HEK293 (cell line): ENCODE results near the gene CD37.

Source experiments
- CTCF ChIA-PET: fragments of 350-600 bp; formaldehyde crosslinking; extraction: SDS; loops from one replicate; lab custom pipeline; 2021; ENCODE audit warnings: antibody characterized with exemption; lab: Yijun Ruan, JAX
- POLR2A ChIA-PET: fragments of 300-600 bp; formaldehyde crosslinking; extraction: SDS; loops from one replicate; lab custom pipeline; 2020; ENCODE audit warnings: antibody characterized with exemption, inconsistent platforms; lab: Yijun Ruan, JAX
- H3K27ac ChIP-seq: fragments of 200-500 bp; sonication (Bioruptor generic); 2 replicates; pipeline ENCODE4 v1.5.1; 2014; ENCODE audit warnings: low read depth, low read length, control low read depth, inconsistent platforms; ENCODE audit errors: extremely low read depth
- H3K36me3 ChIP-seq, 2 experiments: fragments of 200-500 bp in 1 of 2; sonication (Bioruptor generic) in 1 of 2; 1 replicate in 1 of 2; 2 replicates in 1 of 2; pipeline ENCODE4 v1.5.1; 2014 to 2017; ENCODE audit warnings: inconsistent platforms in 2 of 2, low read length in 2 of 2; ENCODE audit not compliant: control insufficient read depth in 2 of 2, insufficient read depth in 1 of 2
- H3K4me1 ChIP-seq: fragments of 200-500 bp; sonication (Bioruptor generic); 2 replicates; pipeline ENCODE4 v1.5.1; 2014; ENCODE audit warnings: mild to moderate bottlenecking, low read length, inconsistent platforms; ENCODE audit not compliant: control insufficient read depth, insufficient read depth
- H3K4me3 ChIP-seq: 2 replicates; pipeline ENCODE4 v1.5.1; 2011; ENCODE audit warnings: low read depth, mild to moderate bottlenecking, control low read depth, low read length, moderate library complexity
- H3K9me3 ChIP-seq: fragments of 200-500 bp; sonication (Bioruptor generic); 2 replicates; pipeline ENCODE4 v1.5.1; 2014; ENCODE audit warnings: low read depth, low read length, inconsistent platforms; ENCODE audit not compliant: control insufficient read depth, insufficient read depth
- GFI1B ChIP-seq: fragments of 450-650 bp; formaldehyde crosslinking; IDR thresholded peaks from 2 replicates; pipeline ENCODE4 v1.5.1; 2016; ENCODE audit warnings: missing biosample characterization, missing genetic modification characterization
- GLIS2 ChIP-seq: fragments of 450-650 bp; formaldehyde crosslinking; IDR thresholded peaks from 2 replicates; pipeline ENCODE4 v1.5.1; 2016; ENCODE audit warnings: missing biosample characterization, missing genetic modification characterization
- PRDM1 ChIP-seq: fragments of 450-650 bp; formaldehyde crosslinking; IDR thresholded peaks from 2 replicates; pipeline ENCODE4; 2016; ENCODE audit warnings: missing biosample characterization, missing genetic modification characterization
- SETDB1 ChIP-seq: IDR thresholded peaks from one replicate; pipeline ENCODE4 v1.6.1; 2017; ENCODE audit warnings: mild to moderate bottlenecking, low read length, moderate library complexity, mixed read lengths; ENCODE audit not compliant: insufficient read length
- YY2 ChIP-seq: fragments of 450-650 bp; formaldehyde crosslinking; IDR thresholded peaks from 2 replicates; pipeline ENCODE4 v1.5.1; 2016; ENCODE audit warnings: missing biosample characterization, missing genetic modification characterization
- ZNF112 ChIP-seq: fragments of 450-650 bp; formaldehyde crosslinking; IDR thresholded peaks from 2 replicates; pipeline ENCODE4 v1.5.0; 2017; ENCODE audit warnings: missing biosample characterization, missing genetic modification characterization
- ZNF133 ChIP-seq: fragments of 450-650 bp; formaldehyde crosslinking; IDR thresholded peaks from 2 replicates; pipeline ENCODE4 v1.5.1; 2016; ENCODE audit warnings: missing biosample characterization, missing genetic modification characterization
- ZNF138 ChIP-seq: fragments of 450-650 bp; formaldehyde crosslinking; IDR thresholded peaks from 2 replicates; pipeline ENCODE4 v1.5.1; 2016; ENCODE audit warnings: missing biosample characterization, missing genetic modification characterization, borderline replicate concordance
- ZNF292 ChIP-seq: fragments of 450-650 bp; formaldehyde crosslinking; IDR thresholded peaks from 2 replicates; pipeline ENCODE4 v1.5.1; 2016; ENCODE audit warnings: low read depth, missing biosample characterization, missing genetic modification characterization, borderline replicate concordance
- ZNF302 ChIP-seq: fragments of 450-650 bp; formaldehyde crosslinking; IDR thresholded peaks from 2 replicates; pipeline ENCODE4 v1.5.1; 2016; ENCODE audit warnings: missing biosample characterization, missing genetic modification characterization, low read depth
- ZNF423 ChIP-seq: fragments of 450-650 bp; formaldehyde crosslinking; IDR thresholded peaks from 2 replicates; pipeline ENCODE4 v1.5.1; 2016; ENCODE audit warnings: missing biosample characterization, missing genetic modification characterization
- ZNF561 ChIP-seq: fragments of 450-650 bp; IDR thresholded peaks from 2 replicates; pipeline ENCODE4 v1.5.1; 2018; ENCODE audit warnings: missing biosample characterization, missing genetic modification characterization, borderline replicate concordance
- ZNF600 ChIP-seq: fragments of 450-650 bp; formaldehyde crosslinking; IDR thresholded peaks from 2 replicates; pipeline ENCODE4 v1.5.1; 2016; ENCODE audit warnings: missing biosample characterization, missing genetic modification characterization
- TF ChIP-seq, protein P1 (sequence below): fragments of 450-650 bp; formaldehyde crosslinking; conservative IDR thresholded peaks from 2 replicates; pipeline ENCODE4 v1.5.1; 2016; ENCODE audit warnings: low read depth, missing biosample characterization, missing genetic modification characterization
- TF ChIP-seq, protein P2 (sequence below): fragments of 450-650 bp; IDR thresholded peaks from 2 replicates; pipeline ENCODE4 v1.5.1; 2018; ENCODE audit warnings: missing biosample characterization, mild to moderate bottlenecking, missing genetic modification characterization
- TF ChIP-seq, protein P3 (sequence below): fragments of 450-650 bp; formaldehyde crosslinking; IDR thresholded peaks from 2 replicates; pipeline ENCODE4 v1.5.1; 2016; ENCODE audit warnings: missing biosample characterization, missing genetic modification characterization
- TF ChIP-seq, protein P4 (sequence below): fragments of 450-650 bp; formaldehyde crosslinking; conservative IDR thresholded peaks from 2 replicates; pipeline ENCODE4 v1.5.1; 2016; ENCODE audit warnings: low read depth, missing biosample characterization, missing genetic modification characterization

The CD37 gene

DNA sequence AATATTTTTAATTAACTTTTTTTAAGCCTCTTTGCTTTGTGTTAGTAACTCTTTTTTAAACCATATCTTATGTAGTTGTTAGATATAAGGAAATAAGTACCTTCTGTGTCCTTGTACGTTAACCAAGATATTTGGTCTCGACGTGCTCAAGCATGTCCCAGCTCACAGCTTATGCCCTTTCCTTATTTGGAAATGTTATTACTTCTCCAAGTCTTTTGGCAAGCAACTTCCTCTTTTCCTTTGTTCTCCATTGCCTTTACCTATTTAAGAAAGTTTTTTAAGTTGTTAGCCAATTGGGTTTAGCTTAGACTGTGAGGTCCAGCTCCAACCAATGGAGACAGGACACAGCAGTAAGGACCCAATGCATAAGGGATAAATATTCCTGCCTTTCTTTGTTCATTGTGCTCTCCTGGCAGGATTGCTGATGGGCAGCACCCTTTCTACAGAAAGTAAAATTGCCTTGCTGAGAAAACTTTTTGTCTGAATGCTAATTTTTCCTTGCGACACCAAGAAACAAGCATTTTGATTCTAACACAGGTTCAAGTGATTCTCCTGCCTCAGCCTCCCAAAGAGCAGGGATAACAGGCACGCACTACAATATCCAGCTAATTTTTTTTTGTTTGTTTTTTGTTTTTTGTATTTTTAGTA lies 33.6 kb downstream of the CD37 start:
- Histone ChIP-seq H3K4me3 (no peak overlapping the region), H3K4me1 (no peaks in the 10 kb centered on the region), H3K9me3 (no peaks in the 10 kb centered on the region), H3K27ac (no peak overlapping the region), H3K36me3 (no peaks in the 10 kb centered on the region)
- ChIA-PET POLR2A (no interaction called here), CTCF (interaction anchor here (0.6 to 0.7 kb wide), 2 partner anchors 67 to 110 kb away, joined by 3 read pairs; no protein-coding TSS in a partner anchor)
- TF ChIP-seq PRDM1 (tag by site-specific recombination): peak; percentile 26; the same call in 1 of the 2 replicates
- peak; percentile 98 for TF ChIP-seq SETDB1
- peak; percentile 90 for TF ChIP-seq ZNF561 (tag by site-specific recombination)
- TF ChIP-seq ZNF302 (tag by site-specific recombination): no peak

DNA sequence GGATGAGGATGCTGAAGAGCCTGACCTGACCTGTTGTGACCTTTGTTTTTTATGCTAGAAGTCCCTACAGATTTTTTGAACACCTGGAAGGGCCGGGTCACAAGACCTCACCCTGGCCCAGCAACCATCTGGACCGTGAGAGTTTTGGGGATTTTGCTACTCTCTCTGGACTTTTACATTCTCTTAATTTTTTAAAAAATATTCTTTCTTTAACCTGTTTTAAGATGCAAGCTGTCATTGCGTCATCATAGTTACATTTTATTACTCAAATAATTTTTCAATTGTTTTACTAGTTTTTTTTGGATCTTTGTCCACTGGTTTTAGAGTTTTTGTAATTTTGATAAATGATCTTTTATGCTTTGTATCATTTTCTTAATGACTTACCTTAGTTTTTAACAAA lies 36.0 kb downstream of the CD37 start:
- no peaks in the 10 kb centered on the region for H3K4me1 ChIP-seq
- no peak overlapping the region for H3K27ac ChIP-seq
- CTCF ChIA-PET: interaction anchor here (1.5 kb wide), 1 partner anchor 21 kb away, joined by 4 read pairs; no protein-coding TSS in a partner anchor
- POLR2A ChIA-PET: no interaction called here
- no peak overlapping the region for H3K4me3 ChIP-seq
- TF ChIP-seq ZNF600 (tag by site-specific recombination) (no peak), ZNF423 (tag by site-specific recombination) (no peak), ZNF112 (tag by site-specific recombination) (no peak), GLIS2 (tag by site-specific recombination) (no peak), GFI1B (tag by site-specific recombination) (no peak), ZNF133 (tag by site-specific recombination) (no peak), ZNF138 (tag by site-specific recombination) (no peak), YY2 (tag by site-specific recombination) (no peak), ZNF292 (tag by site-specific recombination) (no peak)
- TF ChIP-seq, protein P1, sequence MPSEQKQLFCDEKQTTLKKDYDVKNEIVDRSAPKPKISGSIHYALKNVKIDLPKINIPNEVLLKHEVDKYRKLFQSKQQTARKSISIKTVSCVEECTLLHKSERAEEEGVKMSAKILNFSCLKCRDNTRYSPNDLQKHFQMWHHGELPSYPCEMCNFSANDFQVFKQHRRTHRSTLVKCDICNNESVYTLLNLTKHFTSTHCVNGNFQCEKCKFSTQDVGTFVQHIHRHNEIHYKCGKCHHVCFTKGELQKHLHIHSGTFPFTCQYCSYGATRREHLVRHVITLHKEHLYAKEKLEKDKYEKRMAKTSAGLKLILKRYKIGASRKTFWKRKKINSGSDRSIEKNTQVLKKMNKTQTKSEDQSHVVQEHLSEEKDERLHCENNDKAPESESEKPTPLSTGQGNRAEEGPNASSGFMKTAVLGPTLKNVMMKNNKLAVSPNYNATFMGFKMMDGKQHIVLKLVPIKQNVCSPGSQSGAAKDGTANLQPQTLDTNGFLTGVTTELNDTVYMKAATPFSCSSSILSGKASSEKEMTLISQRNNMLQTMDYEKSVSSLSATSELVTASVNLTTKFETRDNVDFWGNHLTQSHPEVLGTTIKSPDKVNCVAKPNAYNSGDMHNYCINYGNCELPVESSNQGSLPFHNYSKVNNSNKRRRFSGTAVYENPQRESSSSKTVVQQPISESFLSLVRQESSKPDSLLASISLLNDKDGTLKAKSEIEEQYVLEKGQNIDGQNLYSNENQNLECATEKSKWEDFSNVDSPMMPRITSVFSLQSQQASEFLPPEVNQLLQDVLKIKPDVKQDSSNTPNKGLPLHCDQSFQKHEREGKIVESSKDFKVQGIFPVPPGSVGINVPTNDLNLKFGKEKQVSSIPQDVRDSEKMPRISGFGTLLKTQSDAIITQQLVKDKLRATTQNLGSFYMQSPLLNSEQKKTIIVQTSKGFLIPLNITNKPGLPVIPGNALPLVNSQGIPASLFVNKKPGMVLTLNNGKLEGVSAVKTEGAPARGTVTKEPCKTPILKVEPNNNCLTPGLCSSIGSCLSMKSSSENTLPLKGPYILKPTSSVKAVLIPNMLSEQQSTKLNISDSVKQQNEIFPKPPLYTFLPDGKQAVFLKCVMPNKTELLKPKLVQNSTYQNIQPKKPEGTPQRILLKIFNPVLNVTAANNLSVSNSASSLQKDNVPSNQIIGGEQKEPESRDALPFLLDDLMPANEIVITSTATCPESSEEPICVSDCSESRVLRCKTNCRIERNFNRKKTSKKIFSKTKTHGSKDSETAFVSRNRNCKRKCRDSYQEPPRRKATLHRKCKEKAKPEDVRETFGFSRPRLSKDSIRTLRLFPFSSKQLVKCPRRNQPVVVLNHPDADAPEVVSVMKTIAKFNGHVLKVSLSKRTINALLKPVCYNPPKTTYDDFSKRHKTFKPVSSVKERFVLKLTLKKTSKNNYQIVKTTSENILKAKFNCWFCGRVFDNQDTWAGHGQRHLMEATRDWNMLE (tag by site-specific recombination): no peak
- TF ChIP-seq, protein P2, sequence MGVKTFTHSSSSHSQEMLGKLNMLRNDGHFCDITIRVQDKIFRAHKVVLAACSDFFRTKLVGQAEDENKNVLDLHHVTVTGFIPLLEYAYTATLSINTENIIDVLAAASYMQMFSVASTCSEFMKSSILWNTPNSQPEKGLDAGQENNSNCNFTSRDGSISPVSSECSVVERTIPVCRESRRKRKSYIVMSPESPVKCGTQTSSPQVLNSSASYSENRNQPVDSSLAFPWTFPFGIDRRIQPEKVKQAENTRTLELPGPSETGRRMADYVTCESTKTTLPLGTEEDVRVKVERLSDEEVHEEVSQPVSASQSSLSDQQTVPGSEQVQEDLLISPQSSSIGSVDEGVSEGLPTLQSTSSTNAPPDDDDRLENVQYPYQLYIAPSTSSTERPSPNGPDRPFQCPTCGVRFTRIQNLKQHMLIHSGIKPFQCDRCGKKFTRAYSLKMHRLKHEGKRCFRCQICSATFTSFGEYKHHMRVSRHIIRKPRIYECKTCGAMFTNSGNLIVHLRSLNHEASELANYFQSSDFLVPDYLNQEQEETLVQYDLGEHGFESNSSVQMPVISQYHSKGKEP (tag by site-specific recombination): no peak
- TF ChIP-seq, protein P3, sequence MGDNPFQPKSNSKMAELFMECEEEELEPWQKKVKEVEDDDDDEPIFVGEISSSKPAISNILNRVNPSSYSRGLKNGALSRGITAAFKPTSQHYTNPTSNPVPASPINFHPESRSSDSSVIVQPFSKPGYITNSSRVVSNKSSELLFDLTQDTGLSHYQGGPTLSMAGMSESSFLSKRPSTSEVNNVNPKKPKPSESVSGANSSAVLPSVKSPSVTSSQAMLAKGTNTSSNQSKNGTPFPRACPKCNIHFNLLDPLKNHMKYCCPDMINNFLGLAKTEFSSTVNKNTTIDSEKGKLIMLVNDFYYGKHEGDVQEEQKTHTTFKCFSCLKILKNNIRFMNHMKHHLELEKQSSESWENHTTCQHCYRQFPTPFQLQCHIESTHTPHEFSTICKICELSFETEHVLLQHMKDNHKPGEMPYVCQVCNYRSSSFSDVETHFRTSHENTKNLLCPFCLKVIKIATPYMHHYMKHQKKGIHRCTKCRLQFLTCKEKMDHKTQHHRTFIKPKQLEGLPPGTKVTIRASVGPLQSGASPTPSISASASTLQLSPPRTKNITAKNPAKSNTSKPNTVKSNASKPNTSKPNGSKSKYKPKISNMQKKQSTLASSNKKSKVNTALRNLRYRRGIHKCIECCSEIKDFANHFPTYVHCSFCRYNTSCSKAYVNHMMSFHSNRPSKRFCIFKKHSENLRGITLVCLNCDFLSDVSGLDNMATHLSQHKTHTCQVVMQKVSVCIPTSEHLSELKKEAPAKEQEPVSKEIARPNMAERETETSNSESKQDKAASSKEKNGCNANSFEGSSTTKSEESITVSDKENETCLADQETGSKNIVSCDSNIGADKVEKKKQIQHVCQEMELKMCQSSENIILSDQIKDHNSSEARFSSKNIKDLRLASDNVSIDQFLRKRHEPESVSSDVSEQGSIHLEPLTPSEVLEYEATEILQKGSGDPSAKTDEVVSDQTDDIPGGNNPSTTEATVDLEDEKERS (tag by site-specific recombination): no peak
- TF ChIP-seq, protein P4, sequence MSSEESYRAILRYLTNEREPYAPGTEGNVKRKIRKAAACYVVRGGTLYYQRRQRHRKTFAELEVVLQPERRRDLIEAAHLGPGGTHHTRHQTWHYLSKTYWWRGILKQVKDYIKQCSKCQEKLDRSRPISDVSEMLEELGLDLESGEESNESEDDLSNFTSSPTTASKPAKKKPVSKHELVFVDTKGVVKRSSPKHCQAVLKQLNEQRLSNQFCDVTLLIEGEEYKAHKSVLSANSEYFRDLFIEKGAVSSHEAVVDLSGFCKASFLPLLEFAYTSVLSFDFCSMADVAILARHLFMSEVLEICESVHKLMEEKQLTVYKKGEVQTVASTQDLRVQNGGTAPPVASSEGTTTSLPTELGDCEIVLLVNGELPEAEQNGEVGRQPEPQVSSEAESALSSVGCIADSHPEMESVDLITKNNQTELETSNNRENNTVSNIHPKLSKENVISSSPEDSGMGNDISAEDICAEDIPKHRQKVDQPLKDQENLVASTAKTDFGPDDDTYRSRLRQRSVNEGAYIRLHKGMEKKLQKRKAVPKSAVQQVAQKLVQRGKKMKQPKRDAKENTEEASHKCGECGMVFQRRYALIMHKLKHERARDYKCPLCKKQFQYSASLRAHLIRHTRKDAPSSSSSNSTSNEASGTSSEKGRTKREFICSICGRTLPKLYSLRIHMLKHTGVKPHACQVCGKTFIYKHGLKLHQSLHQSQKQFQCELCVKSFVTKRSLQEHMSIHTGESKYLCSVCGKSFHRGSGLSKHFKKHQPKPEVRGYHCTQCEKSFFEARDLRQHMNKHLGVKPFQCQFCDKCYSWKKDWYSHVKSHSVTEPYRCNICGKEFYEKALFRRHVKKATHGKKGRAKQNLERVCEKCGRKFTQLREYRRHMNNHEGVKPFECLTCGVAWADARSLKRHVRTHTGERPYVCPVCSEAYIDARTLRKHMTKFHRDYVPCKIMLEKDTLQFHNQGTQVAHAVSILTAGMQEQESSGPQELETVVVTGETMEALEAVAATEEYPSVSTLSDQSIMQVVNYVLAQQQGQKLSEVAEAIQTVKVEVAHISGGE (tag by site-specific recombination): no peak
- H3K9me3 ChIP-seq: no peaks in the 10 kb centered on the region
- no peaks in the 10 kb centered on the region for H3K36me3 ChIP-seq
